Effector CD4-positive, alpha-beta T cell (primary cell): ENCODE results near the gene TRIP13.
A peak's percentile ranks its signal among the peaks of the same experiment; 100 is the strongest.
"Not testable (repeated sequence)": the region's sequence is repeated elsewhere in the genome, so short reads cannot be mapped to it uniquely, and the experiment has no call there.

Experiments
- DNase-seq: peaks from one replicate; pipeline ENCODE4 v3.0.0-alpha.2; 2020

TRIP13 gene

DNA sequence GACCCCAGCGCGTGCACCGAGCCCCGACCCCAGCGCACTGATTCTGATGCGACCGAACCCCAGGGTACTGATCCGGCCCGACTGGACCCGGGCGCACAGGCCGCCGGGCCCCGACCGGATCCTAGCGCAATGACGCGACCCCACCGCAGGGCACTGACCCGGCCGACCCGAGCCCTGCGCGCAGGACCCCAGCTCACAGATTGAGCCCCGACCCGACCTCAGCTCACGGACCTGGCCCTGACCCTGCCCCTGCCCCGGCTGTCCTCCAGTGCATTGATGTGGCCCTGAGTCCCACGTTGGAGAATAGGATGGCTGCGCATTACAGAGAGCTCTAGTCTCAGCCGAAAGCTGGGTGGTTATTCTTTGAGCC lies 438 bp downstream of the TRIP13 start:
- no peak for DNase-seq

DNA sequence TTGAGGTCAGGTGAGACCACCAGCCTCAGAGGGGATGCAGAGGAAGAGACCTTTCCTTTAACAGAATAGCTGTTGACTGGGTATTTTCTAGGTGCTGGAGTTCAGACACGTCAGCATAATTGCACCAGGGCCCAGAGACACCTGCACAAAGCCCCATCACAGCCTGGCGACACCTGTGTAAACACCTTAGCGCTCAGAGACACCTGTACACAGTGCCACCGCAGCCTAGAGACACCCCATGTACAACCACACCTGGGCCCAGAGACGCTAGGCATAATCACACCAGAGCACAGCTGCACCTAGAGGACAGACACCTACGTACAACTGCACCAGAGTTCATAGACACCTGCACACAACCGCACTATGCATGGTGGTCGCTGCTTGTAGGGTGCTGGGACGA lies 1.0 kb downstream of the TRIP13 start:
- no peak for DNase-seq

DNA sequence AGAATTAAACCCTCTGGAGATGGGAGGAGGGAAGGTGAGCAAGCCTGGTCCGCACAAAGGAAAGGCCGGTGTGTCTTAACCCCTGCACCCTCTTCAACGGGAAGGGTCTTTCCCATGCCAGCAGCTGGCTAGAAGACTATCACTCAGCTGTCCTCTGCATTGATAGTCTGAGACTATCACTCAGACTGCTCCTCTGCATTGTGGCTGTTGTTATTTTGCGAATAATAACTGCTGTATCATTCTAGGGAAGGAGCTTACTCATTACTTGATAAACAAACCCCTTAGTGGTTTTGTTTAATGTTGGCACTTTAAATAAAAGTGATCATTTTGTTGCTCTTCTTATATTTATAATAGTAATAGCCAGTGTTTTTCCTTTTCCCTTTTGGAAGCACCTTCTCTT lies 8.1 kb downstream of the TRIP13 start:
- DNase-seq = no peak

DNA sequence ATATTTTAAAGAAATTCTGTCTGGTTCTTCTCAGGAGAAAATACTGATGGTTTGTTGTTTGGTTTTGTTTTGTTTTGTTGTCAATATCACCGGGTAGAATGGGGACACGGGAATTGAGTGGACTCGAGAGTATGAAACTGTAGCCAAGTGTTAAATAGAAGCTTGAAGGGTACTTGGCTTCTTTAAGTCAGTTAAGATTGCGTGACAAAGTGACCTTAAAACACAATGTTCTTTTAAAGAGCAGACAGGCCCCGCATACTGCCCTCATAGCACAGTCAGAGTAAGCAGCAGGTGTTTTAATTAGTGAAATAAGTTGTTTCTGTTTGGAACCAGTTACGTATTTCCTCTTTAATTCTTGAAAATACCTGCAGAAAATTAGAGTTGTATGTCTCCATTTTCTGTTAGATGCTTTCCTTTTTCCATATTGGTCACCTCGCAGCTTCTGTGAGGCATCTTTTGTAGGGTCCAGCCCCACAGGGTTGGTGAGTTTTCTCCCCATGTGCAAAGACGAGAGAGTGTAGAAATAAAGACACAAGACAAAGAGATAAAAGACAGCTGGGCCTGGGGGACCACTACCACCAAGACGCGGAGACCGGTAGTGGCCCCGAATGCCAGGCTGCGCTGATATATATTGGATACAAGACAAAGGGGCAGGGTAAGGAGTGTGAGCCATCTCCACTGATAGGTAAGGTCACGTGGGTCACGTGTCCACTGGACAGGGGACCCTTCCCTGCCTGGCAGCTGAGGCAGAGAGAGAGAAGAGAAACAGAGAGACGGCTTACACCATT lies 9.6 kb downstream of the TRIP13 start:
- DNase-seq = no peak

DNA sequence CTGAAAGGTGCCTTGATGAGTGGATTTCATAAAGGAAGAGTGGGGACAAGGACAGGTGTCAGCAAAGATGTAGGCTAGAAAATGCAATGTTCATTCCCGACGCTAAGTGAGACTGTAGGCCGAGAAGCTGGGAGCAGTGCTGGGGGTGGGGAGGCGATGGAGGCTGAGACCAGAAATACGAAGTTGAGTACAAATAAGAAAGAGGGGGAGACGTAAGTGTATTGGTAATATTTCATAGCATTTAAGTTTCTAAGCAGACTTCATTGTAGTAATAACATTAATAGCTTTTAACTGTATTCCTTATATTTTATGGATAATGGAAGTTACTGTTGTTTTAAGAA lies 11.0 kb downstream of the TRIP13 start:
- no peak for DNase-seq

DNA sequence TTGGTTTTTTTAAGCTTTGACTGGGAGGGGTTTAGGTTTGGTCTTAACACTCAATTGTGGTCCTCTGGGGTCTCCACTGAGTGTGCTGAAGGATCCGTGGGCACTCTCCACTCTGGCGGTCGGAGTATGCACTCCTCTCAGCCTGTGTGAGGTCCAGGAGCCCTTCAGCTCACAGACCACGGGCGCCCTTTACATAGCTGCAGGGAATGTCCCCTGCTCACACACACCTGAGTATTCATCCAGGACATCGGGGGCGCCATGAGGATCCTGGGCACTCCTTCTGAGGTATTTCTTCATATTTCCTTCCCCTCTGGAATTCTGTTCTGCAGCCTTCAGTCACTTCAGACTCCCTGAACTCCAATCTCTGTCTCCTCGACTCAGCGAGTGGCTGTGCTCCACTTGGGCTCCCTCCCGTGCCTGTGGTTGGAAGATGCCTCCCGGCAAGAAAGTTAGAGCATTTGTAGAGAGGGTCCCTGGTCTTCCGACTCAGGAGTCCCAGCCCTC lies 12.5 kb downstream of the TRIP13 start:
- DNase-seq = no peak

DNA sequence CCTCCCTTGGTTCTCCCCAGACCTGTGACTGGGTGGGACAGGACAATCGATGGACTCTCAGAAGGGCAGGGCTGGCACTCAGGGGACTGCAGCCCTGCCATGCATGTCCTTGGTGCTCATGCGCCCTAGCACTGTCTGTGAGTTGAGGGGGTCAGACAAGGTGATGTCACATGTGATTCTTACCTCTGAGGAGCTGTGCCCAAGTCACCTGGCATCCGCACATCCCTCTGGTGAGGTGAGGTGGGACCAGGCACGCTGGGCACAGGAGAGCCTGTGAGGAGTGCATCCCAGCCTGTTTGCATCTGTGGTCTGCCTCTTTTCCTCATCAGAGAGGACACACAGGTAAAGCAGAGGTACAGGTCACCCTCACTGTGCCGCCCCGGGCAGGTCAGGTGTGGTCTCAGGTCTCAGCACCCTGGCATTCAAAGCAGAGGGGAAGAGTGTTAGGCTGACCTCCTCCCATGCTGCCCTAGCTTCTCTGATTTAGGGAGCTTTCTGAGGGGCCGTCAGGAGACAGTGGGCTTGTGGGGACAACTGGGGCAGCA lies 14.8 kb downstream of the TRIP13 start:
- DNase-seq = no peak

DNA sequence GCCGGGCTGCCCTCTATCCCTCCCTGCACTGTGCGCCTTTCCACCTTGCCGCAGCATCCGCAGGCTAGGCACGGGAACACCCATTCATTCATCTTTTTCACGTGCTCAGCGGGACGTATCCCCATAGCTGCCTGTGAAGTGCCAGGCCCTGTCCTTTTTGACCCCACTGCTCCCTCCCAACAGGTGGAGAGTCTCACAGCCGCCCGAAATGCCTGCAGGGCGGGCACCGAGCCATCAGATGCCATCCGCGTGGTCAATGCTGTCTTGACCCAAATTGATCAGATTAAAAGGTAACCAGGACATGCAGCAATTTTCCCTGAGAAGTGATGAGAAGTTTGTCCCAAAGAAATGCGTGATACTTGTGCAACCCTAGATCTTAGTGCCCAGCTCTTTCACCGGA lies 15.5 kb downstream of the TRIP13 start:
- DNase-seq = no peak

DNA sequence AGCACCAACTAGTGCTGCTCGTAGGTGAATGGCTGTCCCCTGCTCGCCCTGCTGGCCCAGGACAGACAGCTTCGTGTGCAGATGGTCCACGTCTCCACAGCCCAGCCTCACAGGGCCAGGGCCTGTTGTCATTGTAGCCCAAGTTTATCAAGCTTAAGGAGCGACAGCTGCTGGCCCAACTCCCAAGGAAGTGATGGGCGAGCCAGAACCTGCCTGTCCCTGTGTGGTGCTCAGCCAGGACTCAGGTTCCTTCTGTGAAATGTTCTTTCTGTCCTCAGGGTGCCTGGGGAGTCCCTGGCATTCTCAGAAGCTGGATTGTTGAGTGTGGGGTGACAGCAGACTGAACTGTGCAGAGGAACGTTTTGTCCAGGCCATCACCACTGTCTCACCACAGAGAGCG lies 16.4 kb downstream of the TRIP13 start:
- no peak for DNase-seq

DNA sequence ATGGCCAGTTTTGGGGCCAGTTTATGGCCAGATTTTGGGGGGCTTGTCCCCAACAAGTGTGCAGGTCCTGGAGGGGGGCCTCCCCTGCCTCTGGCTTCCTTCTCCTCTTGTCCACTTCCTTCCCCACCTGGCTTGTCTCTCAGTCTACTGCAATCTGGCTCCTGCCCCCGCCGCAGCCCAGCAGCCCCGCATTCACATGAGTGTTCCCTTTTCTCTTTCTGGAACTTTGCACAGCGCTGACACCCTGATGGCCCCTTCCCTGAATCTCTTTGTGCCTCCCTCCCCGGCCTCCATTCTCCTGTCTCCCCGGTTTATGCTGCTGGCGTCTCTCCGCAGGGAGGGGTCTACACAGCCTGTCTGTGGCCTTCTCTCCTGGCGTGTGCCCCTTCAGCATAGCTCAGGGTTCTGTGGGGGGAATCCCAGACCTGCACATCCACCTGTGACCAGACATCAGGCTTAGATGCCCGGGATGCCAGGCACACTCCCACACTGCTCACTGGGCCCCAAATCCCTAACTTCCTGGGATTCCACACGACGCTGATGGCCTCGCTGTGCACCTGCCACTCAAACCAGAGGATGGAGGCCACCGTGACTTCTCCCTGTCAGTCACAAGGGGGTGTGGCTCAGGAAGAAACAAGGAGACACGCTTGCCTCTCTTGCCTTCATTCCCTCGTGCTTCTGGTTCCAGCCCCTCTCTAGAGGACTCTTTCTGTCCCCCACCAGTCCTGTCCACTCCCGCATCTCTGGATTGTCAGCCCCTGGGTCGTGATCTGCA lies 17.5 kb downstream of the TRIP13 start:
- no peak for DNase-seq

DNA sequence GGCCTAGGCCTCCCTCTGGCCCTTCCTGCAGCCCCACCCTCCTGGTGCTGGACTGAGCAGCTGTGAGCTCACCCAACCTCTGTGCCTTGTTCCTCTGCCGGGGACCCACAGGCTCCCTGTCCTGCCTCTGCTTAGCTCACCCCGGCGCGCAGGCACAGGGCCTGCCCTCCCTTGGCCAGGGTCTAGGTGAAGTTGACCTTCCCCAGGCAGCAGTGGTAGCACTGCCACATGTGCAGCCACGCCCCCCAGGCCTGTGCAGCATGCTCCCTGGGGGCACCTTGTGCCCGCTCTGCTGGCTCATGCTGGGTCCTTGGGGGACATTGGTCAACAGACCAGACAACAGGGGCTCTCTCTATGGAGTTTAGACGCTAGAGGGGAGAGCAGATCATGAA lies 18.1 kb downstream of the TRIP13 start:
- DNase-seq = no peak

DNA sequence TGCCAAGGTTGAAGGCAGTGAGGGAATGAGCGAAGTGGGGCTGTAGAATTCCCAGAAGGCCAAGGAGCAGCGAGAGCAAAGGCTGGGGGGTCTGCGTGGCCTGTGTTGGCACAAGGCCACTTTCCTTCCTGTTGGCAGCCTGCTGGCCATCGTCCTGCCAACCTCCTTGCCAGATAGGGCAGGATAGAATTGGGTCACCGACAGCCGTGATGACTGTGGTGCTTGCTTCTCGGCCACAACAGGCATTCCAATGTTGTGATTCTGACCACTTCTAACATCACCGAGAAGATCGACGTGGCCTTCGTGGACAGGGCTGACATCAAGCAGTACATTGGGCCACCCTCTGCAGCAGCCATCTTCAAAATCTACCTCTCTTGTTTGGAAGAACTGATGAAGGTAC lies 18.9 kb downstream of the TRIP13 start:
- no peak for DNase-seq

DNA sequence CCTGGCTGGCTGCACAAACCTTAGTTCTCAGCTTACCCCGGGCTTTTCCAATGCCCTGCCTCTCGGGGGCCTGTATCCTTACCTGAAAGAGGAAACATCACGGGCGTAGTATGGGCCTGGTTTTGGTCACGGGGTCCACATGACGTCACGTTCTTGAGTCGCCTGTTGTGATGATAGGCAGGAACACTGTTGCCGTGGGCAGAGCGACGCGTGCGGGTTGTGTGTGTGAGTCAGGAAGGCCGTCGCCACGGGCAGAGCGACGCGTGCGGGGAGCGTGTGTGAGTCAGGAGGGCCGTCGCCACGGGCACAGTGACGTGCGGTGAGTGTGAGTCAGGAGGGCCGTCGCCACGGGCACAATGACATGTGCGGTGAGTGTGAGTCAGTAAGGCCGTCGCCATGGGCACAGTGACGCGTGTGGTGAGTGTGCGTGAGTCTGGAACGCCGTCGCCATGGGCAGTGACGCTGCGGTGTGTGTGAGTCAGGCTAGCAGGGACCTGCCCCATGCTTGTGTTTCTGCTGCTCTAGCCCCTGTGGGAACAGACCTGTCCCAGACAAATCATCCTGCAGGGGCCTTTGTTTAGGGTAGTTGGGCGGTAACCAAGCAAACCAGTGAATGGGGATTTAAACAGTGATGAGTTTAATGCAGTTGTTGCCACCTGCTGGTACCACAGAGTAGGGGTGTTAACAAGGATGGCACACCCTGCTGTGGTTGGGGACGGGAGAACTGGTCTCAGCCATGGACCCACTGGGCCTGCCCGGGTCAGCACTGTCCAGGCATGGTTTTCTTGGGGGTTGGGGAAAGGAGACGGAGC lies 19.8 kb downstream of the TRIP13 start:
- peak; percentile 77 for DNase-seq

DNA sequence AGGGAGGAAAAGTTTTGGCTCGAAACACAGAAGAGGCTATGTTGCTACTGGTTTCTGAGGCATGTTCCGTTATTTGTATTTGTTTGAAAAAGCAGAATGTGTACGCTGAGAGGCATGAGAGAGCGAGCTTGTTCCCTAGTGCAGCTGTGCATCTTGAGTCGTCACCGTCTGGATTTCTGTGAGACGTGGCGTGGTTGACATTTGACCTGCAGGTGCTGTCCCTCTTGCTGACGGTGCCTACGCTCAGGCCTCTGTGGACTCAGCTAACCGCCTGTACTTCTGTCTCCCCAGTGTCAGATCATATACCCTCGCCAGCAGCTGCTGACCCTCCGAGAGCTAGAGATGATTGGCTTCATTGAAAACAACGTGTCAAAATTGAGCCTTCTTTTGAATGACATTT lies 21.5 kb downstream of the TRIP13 start:
- DNase-seq = no peak

DNA sequence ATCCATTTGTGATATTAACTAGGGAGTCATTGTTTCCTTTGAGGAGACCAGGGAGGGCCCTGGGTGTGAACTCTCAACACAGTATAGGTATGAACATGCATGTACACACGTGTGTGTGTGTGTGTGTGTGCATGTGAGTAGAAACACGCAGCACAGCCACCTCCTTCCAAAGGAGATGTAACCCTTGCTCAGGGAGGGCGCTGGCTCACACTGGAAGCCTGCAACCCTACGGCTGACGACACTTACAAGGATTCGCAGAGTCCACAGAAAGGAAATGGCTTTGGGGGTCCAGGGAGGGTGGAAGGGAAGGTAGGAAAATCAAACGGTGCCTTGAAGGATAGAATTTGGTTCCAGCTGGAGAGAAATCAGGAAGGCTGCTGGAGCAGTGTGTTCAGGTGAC lies 21.9 kb downstream of the TRIP13 start:
- DNase-seq = no peak

DNA sequence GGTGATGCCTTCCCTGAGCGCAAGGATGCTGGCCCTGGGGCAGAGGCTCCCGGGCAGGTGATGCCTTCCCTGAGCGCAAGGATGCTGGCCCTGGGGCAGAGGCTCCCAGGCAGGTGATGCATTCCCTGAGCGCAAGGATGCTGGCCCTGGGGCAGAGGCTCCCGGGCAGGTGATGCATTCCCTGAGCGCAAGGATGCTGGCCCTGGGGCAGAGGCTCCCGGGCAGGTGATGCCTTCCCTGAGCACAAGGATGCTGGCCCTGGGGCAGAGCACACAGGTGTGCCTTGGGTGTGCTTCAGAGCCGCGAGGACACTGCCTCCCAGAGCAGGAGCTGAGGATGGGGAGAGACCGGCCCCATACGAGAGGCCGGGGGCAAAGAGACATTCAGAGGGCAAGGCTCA lies 22.7 kb downstream of the TRIP13 start:
- DNase-seq = not testable (repeated sequence)

DNA sequence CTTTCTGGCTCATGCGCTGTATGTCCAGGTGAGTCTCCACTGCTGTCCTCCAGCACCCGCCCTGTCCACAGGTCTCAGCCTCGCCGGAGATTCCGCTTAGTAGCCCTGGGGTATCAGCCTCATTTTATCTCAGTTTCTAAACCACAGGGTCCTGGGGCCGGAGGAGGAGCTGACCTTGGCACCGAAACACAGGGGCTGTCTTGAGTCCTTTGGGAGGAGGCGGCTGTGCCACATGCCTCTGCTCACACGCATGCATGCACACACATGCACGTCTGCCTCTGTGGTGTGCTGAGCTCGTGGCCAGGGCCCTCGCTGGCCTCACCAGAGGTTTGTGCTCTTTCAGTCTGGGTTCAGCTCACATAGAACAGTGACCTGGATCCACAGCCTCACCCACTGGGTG lies 23.3 kb downstream of the TRIP13 start:
- DNase-seq = no peak

DNA sequence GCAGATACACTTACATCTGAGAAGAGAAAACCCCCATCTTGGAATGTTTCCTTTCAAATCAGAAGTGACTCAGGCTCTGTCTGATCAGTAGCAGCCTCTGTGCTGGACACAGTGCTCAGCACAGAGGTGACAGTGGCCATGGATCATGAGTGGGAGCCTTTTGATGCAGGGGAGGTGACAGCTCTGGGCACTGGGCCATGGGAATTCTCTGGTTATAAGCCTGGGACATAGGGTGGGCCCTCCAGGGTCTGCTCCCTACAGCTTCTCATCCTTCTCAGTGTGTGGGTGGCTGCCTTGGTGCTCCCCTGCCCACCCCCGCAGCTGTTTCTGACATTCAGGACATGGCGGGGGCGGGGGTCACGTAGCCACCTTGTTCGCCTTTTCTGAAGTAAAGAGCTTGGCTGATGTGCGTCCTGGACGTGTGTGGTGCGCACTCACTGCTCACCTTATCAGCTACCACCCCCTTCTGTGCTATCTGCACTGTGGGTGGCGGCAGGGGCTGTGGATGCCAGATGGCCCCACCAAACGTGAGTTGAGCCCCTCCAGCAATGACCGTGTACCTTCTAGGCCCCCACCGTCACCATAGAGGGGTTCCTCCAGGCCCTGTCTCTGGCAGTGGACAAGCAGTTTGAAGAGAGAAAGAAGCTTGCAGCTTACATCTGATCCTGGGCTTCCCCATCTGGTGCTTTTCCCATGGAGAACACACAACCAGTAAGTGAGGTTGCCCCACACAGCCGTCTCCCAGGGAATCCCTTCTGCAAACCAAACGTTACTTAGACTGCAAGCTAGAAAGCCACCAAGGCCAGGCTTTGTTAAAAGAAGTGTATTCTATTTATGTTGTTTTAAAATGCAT lies 24.0 kb downstream of the TRIP13 start:
- DNase-seq = no peak

DNA sequence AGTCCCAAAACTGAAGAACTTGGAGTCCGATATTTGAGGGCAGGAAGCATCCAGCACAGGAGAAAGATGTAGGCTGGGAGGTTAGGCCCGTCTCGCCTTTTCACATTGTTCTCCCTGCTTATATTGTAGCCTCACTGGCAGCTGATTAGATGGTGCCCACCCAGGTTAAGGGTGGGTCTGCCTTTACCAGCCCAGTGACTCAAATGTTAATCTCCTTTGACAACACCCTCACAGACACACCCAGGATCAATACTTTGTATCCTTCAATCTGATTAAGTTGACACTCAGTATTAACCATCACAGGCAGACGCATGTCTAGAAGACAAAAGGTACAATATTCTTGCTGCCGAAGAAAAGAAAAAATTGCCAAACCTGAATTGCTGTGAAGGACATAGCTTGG lies 26.0 kb downstream of the TRIP13 start:
- not testable (repeated sequence) for DNase-seq

DNA sequence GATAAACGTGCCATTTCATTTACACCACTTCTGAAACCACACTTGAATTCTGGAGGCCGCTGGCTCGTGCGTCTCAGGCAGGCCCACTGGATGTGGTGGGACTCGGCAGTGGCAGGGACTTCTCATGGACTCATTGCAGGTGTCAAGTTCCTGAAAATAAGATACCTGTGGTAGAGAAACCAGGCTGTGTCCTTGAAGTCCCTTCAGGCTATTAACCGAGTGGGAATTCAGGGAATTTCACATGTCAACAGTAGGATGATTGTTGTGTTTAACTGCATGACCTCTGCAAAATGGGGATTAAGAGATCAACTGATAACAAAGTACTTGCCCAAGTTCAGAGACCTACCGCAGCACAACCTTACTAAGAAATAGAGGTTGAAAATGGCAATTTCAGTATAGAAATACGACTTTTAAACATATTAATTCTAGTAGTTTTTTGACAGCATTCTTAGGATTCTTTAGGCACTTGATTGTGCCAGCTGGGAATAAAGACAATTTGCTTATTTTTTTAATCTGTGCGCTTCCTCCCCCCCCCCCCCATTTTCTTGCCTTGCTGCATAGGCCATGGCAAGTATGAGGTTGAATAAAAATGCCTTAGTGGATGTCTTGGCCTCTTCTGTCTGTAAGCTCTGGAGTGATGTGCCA lies 26.8 kb downstream of the TRIP13 start:
- no peak for DNase-seq

DNA sequence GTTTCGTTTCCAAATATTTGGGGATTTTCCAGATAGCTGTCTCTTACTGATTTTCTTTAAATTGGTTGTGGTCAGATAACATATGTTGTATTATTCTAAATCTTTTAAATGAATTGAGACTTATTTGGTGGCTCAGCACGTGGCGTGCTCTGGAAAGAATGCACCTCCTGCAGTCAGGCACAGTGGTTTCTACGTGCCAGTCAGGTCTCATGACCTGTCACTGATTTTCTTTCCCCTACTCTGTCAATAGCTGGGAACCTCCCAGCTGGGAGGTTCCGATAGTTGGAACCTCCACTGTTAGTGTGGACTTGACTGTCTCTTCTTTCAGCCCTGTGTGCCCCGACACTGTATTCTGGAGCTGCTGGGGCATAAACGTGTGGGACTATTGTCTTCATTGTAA lies 27.6 kb downstream of the TRIP13 start:
- no peak for DNase-seq
